Caco-2 (cell line): Measurements from ENCODE around the gene ANKDD1B. TPM values are rescaled to one million over a fixed set of nuclear protein-coding genes. Genes with fewer than 3 reads are reported as not detected.

ENCODE experiments used
- BruUV-seq: library from RNA; stranded (reverse); fragments of 400-500 nt; replicated peaks from 2 replicates; lab custom pipeline; 2021; lab: Mats Ljungman, UMichigan
- CTCF ChIA-PET: fragments of 300-600 bp; sonication (Branson Sonifier 250); formaldehyde crosslinking; loops from one replicate; lab custom pipeline; 2022; ENCODE audit warnings: antibody characterized with exemption; lab: Charles Lee
- POLR2A ChIA-PET: fragments of 300-600 bp; sonication (Branson Sonifier 250); formaldehyde crosslinking; loops from one replicate; lab custom pipeline; 2022; ENCODE audit warnings: antibody characterized with exemption; lab: Charles Lee
- DNase-seq, 2 experiments: peaks; one replicate each; pipeline versions ENCODE4 v3.0.0 to v3.0.0-alpha.2; 2020 to 2022
- H3K27me3 ChIP-seq: replicated peaks from 2 replicates; pipeline ENCODE4 v1.6.0; 2011; ENCODE audit warnings: low read length; ENCODE audit not compliant: control insufficient read depth, insufficient read depth
- H3K36me3 ChIP-seq: 2 replicates; pipeline ENCODE4 v1.5.1; 2011; ENCODE audit warnings: low read length; ENCODE audit not compliant: control insufficient read depth, insufficient read depth
- H3K4me1 ChIP-seq: fragments of 250-450 bp; sonication (Bioruptor Pico); 2 replicates; pipeline ENCODE4 v1.5.1; 2020; ENCODE audit warnings: mild to moderate bottlenecking
- H3K4me3 ChIP-seq: 2 replicates; pipeline ENCODE4 v1.5.1; 2011; ENCODE audit warnings: low read depth, mild to moderate bottlenecking, control low read depth, low read length
- H3K9me3 ChIP-seq: fragments of 250-450 bp; sonication (Bioruptor Pico); 2 replicates; pipeline ENCODE4 v1.5.1; 2020; ENCODE audit warnings: mild to moderate bottlenecking, moderate library complexity
- H3K27ac Mint-ChIP-seq: one replicate; pipeline ENCODE4 v1.8.0; 2022; ENCODE audit warnings: mixed read lengths; ENCODE audit not compliant: unreplicated experiment
- H3K27me3 Mint-ChIP-seq: one replicate; pipeline ENCODE4 v1.8.0; 2022; ENCODE audit warnings: mixed read lengths; ENCODE audit not compliant: insufficient read depth, unreplicated experiment
- H3K36me3 Mint-ChIP-seq: one replicate; pipeline ENCODE4 v1.8.0; 2022; ENCODE audit warnings: mild to moderate bottlenecking, mixed read lengths; ENCODE audit not compliant: insufficient read depth, unreplicated experiment
- H3K4me1 Mint-ChIP-seq: one replicate; pipeline ENCODE4 v1.8.0; 2022; ENCODE audit warnings: low read depth, mixed read lengths; ENCODE audit not compliant: unreplicated experiment
- H3K4me3 Mint-ChIP-seq: one replicate; pipeline ENCODE4 v1.8.0; 2022; ENCODE audit warnings: mild to moderate bottlenecking, moderate library complexity, mixed read lengths; ENCODE audit not compliant: unreplicated experiment
- H3K9me3 Mint-ChIP-seq: one replicate; pipeline ENCODE4 v1.8.0; 2022; ENCODE audit warnings: mixed read lengths; ENCODE audit not compliant: unreplicated experiment
- CTCF ChIP-seq, 2 experiments: fragments of 200-600 bp in 1 of 2; IDR thresholded peaks; 1 replicate in 1 of 2; 2 replicates in 1 of 2; pipeline versions ENCODE4 v1.5.1 to v1.8.0; 2011 to 2022; ENCODE audit warnings: antibody characterized with exemption in 1 of 2, control low read depth in 1 of 2, inconsistent platforms in 1 of 2, low read depth in 1 of 2, low read length in 1 of 2, mild to moderate bottlenecking in 1 of 2, moderate library complexity in 1 of 2; ENCODE audit not compliant: insufficient read depth in 1 of 2, severe bottlenecking in 1 of 2, unreplicated experiment in 1 of 2
- intact Hi-C: fragments of 100-400 bp; cut with micrococcal nuclease; formaldehyde crosslinking; loops from one replicate; pipeline ENCODE4 v1.10.0; 2022; ENCODE audit not compliant: unreplicated experiment
- total RNA-seq: library from RNA; stranded (reverse); gene quantifications from 2 replicates; pipeline ENCODE4 v1.2.3, GENCODE V29; 2022

Gene ANKDD1B
- total RNA-seq, 1 experiment from 2014 or later: 0.88 TPM

- no TSS peak for BruUV-seq
- Mint-ChIP-seq H3K36me3 (peaks cover 15% of the 10 kb centered on the region), H3K4me3 (no peak overlapping the region), H3K9me3 (no peaks in the 10 kb centered on the region), H3K27ac (no peak overlapping the region), H3K27me3 (no peaks in the 10 kb centered on the region), H3K4me1 (no peaks in the 10 kb centered on the region)
- no peaks in the 10 kb centered on the region for H3K9me3 ChIP-seq
- ChIA-PET POLR2A (no interaction called here), CTCF (no interaction called here)
- intact Hi-C loops: no loop called here
- DNase-seq: no peak
- peaks cover 2% of the 10 kb centered on the region; the same call in 1 of the 2 replicates for H3K36me3 ChIP-seq
- no peaks in the 10 kb centered on the region for H3K4me1 ChIP-seq
- H3K27me3 ChIP-seq: no peaks in the 10 kb centered on the region
- H3K4me3 ChIP-seq: no peak overlapping the region
- TF ChIP-seq CTCF (IDR thresholded peaks at IDR 0.05; ENCODE audit: insufficient read depth in 1 of 2, low read depth in 1 of 2, low read length in 1 of 2, severe bottlenecking in 1 of 2, unreplicated experiment in 1 of 2): no peak
Observed at GRCh38 chr5:75707911-75708509, 96.8 kb downstream of the ANKDD1B start.

- no peak overlapping the region for H3K4me3 ChIP-seq
- Mint-ChIP-seq H3K27ac (no peak overlapping the region), H3K36me3 (peaks cover 23% of the 10 kb centered on the region)
Observed at GRCh38 chr5:75710637-75711036, 99.4 kb downstream of the ANKDD1B start.

GRCh38 chr5:75711151-75711550 is 99.9 kb downstream of the ANKDD1B start:
- peaks cover 2% of the 10 kb centered on the region; the same call in 1 of the 2 replicates for H3K36me3 ChIP-seq
- DNase-seq: no peak
- no peak for TF ChIP-seq CTCF (IDR thresholded peaks at IDR 0.05; ENCODE audit: insufficient read depth in 1 of 2, low read depth in 1 of 2, low read length in 1 of 2, severe bottlenecking in 1 of 2, unreplicated experiment in 1 of 2)
- peaks cover 23% of the 10 kb centered on the region for H3K36me3 Mint-ChIP-seq
- intact Hi-C loops: no loop called here
- 0 out of 2 replicates have a peak, but pooled peaks cover 6% of the 10 kb centered on the region for H3K4me1 ChIP-seq
- H3K9me3 Mint-ChIP-seq: no peaks in the 10 kb centered on the region
- no peaks in the 10 kb centered on the region for H3K27me3 ChIP-seq
- no peak overlapping the region for H3K4me3 Mint-ChIP-seq
- POLR2A ChIA-PET: no interaction called here
- no peaks in the 10 kb centered on the region for H3K9me3 ChIP-seq
- no peak overlapping the region for H3K27ac Mint-ChIP-seq
- CTCF ChIA-PET: no interaction called here
- no peak overlapping the region for H3K4me3 ChIP-seq
- H3K27me3 Mint-ChIP-seq: no peaks in the 10 kb centered on the region
- no TSS peak for BruUV-seq
- peaks cover 22% of the 10 kb centered on the region for H3K4me1 Mint-ChIP-seq

More at GRCh38 chr5:75710637-75711036, 99.4 kb downstream of the ANKDD1B start:
- Histone ChIP-seq H3K27me3 (no peaks in the 10 kb centered on the region), H3K9me3 (no peaks in the 10 kb centered on the region), H3K4me1 (0 out of 2 replicates have a peak, but pooled peaks cover 2% of the 10 kb centered on the region), H3K36me3 (peaks cover 2% of the 10 kb centered on the region; the same call in 1 of the 2 replicates)
- no peak overlapping the region for H3K4me3 Mint-ChIP-seq
- ChIA-PET POLR2A (no interaction called here), CTCF (no interaction called here)
- no peak for TF ChIP-seq CTCF (IDR thresholded peaks at IDR 0.05; ENCODE audit: insufficient read depth in 1 of 2, low read depth in 1 of 2, low read length in 1 of 2, severe bottlenecking in 1 of 2, unreplicated experiment in 1 of 2)
- peaks cover 17% of the 10 kb centered on the region for H3K4me1 Mint-ChIP-seq
- no peak for DNase-seq
- intact Hi-C loops: no loop called here
- H3K9me3 Mint-ChIP-seq: no peaks in the 10 kb centered on the region
- no TSS peak for BruUV-seq
- no peaks in the 10 kb centered on the region for H3K27me3 Mint-ChIP-seq
